Hepatocyte (in vitro differentiated cells): ENCODE results near the gene OR2B6.
"Not testable (repeated sequence)": the region's sequence is repeated elsewhere in the genome, so short reads cannot be mapped to it uniquely, and the experiment has no call there.

ENCODE experiments used
- CTCF ChIP-seq: fragments of 200-600 bp; sonication (generic); IDR thresholded peaks from 2 replicates; pipeline ENCODE4 v1.5.1; 2016; ENCODE audit warnings: antibody characterized with exemption, mild to moderate bottlenecking; ENCODE audit not compliant: poor library complexity
- EZH2phosphoT487 ChIP-seq: fragments of 200-600 bp; sonication (generic); IDR thresholded peaks from one replicate; pipeline ENCODE4 v1.6.1; 2018; ENCODE audit warnings: antibody characterized with exemption, mild to moderate bottlenecking, low read depth, moderate library complexity; ENCODE audit not compliant: unreplicated experiment, severe bottlenecking

- TF ChIP-seq CTCF, EZH2phosphoT487: not testable (repeated sequence)
Measured at GRCh38 chr6:27928041-27928440, 29.0 kb upstream of the OR2B6 start.
